Measurements from ENCODE around the gene CXCR6.

The CXCR6 gene

DNA sequence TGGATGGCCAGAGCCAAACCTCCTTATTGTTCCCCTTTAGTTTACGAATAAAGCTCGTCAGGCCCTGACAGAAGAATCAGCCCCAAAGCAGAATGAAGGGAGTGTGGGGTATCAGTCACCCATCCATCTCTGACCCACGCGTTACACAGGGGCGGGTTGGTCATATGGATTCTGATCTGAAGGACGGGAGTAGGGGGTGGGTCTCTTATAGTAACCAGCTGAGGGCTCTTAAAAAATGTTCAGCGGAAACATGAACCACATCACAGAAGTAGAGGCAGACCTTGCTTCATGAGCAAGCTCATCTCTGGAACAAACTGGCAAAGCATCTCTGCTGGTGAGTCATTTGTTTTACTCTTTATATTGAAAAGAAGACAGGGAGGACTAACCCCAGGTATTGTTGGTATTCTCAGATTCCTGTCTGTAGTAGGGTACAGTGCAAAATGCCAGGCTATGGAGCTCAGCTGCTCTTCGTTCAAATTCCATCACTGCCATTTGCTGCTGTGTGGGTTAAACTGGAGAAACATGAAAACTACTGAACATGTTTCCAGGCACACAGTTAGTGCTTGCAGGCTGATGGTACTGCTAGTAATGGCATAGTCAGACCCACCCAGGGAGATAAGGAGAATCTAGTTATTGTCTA lies at the start of gene CXCR6:
CXCR6 (plus strand) TSS at position 258 of the 640 bp plus-strand sequence. CDS start 3,018 bp downstream, outside the sequence.
- peak; percentile 74 for DNase-seq (ENCODE audit: low spot score)

DNA sequence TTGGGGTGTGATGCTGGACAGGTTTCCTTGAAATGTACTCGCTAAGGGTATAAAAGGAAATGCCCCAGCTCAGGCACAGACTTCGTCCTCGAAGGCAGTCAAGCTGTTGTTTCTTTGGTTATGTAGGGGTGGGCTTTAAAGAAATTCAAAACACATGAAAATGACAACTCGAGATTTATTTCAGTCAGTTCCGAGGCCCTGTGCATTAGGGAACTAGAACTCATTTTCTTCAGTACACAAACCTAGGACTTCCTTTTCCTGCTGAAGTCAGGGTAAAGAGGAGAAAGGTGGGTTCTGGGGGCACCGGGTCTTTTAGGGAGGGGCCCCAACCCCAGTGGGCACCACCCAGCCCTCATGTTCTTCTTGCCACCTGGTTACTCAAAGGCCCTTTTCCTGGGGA lies 49.2 kb upstream of the CXCR6 start:
- no peak for DNase-seq (ENCODE audit: low spot score)

GRCh38 chr3:45895686-45896468 lies 47.4 kb upstream of the CXCR6 start:
- no peak for DNase-seq (ENCODE audit: low spot score)

DNA sequence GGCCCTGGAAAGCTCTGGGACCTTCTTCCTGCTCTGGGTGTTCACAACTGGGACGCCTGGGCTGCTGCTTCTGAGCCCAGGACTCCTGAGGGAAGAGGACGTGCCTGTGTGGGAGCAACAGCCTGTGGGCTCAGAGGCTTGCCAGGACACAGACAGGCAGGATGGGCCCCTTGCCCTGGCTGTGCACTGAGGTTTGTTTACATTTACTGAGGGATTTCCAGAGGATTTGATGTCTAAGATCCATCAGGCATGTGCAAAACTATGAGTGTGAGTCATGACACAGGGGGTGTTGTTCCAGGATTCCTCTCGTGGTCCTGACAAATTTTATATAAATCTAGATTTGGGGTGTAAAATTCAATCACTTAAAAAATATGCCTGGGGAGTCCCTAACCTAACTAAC lies 46.3 kb upstream of the CXCR6 start:
- no peak for DNase-seq (ENCODE audit: low spot score)

DNA sequence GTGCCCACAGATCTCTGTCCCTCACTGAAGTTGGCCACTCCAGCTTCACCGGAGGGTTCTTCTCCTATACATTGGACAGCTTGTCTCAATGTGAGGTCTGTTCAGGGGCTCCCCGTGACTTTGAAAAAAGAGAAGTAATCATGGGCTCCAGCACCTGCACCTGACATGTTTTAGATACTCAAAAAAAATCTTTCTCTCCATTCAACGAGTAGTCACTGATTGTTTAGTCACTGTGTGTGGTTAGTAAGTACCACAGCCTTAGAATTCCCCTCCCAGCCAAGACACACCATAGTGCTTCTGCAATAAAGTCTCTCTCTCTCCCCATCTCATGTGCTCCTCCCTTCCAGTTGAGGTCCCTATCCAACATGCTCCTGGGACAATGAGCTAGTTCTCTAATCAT lies 38.3 kb upstream of the CXCR6 start:
- no peak for DNase-seq (ENCODE audit: low spot score)

DNA sequence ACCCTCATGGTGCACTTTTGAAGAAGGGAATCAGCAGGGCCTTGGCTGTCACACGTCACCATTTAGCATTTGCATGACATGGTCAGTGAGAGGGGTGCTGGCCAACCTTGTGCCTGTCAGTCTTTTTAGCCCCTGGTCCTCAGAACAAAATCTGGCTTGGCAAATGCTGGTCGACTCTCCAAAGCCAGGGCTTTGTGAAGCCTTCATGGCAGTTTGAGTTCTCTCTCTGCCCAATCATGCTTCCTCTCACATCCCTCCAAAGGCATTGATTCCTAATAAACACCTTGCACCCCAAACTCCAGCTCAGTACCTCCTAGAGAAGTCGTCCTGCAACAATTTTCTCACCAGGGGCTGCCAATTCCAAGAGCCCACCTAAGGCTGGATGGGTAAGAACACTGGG lies 37.5 kb upstream of the CXCR6 start:
- DNase-seq (ENCODE audit: low spot score): no peak

GRCh38 chr3:45906681-45907407 lies 36.4 kb upstream of the CXCR6 start:
- DNase-seq (ENCODE audit: low spot score): no peak

- peak; percentile 43 for DNase-seq (ENCODE audit: low spot score)
Measured at GRCh38 chr3:45907769-45908705, 35.2 kb upstream of the CXCR6 start.

GRCh38 chr3:45908761-45909160 lies 34.5 kb upstream of the CXCR6 start:
- no peak for DNase-seq (ENCODE audit: low spot score)

GRCh38 chr3:45909542-45909941 lies 33.7 kb upstream of the CXCR6 start:
- DNase-seq (ENCODE audit: low spot score): no peak

GRCh38 chr3:45910892-45911291 lies 32.4 kb upstream of the CXCR6 start:
- DNase-seq (ENCODE audit: low spot score): no peak

DNA sequence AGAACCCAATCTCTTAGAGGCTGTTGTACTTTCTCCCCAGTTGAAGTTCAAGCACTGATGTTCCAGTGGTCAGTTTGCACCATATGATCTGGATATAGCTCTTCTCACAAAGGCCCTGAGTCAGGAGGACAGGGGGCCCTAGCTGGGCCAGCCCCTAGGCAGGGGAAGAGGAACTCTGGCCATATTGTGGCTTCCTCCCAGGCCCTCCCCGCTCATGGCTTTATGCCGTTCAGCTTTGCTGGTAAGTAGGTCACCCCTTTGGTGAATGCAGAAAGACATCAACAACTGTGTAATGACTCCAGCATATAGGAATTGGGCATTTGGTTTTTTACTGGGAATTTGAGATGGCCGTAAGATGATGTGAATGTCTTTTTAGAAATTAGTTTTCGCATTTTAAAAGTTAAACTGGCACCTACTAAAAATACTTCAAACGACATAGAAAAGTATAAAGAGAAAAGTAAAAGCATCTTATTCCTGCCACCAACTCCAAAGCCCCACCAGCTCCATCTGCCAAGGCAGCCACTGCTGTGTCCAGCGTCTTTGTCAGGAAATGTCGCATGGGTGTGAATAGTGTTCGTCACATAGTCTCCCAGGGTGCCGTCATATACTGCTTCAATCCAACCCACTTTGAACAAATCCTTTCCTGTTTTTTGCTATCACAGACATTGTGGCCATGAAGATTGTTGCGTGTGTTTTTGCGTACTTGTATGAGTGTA lies 31.6 kb upstream of the CXCR6 start:
- DNase-seq (ENCODE audit: low spot score): no peak

DNA sequence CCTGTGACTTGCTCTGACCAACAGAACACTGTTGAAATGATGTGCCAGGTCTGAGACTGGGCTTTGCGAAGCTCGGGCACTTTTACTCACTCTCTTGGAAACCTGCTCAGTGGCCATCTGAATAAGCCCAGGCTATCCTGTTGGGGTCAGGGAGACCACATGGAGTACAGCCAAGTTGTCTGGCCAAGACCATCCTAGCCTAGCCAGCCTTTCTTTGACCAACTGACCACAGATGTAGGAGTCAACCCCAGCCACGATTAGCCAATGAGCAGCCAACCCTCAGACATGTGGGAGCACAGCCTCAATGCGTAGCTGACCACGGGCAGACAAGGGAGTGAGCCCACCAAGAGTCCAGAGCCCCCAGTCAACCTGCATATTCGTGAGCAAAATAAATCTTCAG lies 30.8 kb upstream of the CXCR6 start:
- no peak for DNase-seq (ENCODE audit: low spot score)

DNA sequence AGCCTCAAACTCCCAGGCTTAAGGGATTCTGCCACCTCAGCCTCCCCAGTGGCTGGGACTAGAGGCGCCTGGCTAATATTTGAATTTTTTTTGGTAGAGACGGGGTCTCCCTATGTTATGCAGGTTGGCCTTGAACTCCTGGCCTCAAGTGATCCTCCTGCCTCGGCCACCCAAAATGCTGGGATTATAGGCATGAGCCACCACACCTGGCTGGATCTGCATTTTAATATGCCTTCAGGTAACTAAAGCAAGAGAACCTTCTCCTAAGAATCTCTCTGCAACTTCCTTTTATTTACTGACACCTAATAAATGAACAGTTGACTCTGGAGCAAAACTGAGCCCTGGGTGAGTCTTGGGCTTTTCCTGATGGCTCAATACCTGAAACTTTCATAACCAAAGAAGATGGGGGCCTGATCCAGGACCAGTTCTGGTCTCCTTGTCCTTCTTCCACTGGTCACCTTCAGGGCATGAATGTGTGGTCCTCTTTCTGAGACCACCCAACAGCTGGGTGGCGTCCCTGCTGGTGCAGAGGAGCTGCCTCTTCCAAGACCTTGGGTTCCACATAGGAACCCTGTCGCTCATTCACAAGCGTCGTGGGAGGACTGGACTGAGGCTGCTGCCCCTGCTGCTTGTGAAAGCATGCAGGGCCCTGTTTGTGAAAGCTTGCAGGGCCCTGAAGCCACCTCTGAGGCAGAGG lies 28.8 kb upstream of the CXCR6 start:
- no peak for DNase-seq (ENCODE audit: low spot score)

DNA sequence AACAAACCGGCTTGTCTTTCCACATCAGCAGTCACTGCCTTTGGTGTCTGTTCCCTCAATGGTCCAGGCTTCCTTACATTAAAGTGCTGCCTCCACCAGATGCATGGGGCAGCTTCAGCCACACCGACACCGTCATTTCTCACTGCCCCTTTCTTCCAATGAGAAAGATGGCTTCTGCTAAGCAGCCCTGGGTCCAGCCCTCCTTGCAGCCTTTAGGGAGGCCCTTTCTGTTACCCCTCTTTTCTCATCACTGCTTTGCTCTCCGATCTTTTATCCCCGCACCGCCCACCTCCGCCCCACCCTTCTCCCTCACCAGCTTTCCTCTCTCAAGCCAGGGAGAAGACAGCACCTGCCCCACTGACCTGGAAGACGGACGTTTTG lies 28.2 kb upstream of the CXCR6 start:
- no peak for DNase-seq (ENCODE audit: low spot score)

DNA sequence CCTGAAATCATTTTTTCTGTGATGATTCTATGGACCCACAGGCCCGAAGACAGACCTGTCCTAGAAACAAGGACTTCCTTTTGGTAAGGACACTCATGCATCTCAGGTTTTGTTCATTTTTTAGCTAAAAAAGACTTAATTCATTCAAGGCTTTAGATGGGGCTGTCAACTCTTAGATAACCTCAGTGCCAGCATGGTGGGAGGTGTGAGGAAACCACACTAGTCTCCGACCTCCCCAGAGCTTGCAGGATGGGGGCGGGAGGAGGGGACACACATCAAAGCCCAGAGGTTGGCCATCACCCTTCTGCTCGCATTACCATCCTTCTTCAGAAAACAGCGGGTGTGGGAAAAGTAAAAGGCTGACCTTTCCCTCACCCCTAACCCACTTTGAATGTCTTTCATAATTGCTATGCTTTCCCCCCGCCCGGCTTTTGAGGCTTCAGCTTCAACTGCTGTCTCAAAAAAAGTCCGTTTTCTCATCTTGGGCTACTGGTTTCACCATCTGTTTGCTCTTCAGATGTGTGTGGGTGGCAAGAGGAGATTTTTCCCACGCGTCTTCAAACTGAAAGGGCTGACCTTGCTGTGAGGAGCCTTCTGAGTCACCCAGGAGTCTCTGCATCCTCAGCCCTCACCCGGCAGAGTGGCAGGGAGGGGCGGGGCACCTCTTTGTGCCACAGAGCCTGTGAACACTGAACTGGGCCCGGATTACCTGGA lies 27.6 kb upstream of the CXCR6 start:
- DNase-seq (ENCODE audit: low spot score): peak; percentile 67

DNA sequence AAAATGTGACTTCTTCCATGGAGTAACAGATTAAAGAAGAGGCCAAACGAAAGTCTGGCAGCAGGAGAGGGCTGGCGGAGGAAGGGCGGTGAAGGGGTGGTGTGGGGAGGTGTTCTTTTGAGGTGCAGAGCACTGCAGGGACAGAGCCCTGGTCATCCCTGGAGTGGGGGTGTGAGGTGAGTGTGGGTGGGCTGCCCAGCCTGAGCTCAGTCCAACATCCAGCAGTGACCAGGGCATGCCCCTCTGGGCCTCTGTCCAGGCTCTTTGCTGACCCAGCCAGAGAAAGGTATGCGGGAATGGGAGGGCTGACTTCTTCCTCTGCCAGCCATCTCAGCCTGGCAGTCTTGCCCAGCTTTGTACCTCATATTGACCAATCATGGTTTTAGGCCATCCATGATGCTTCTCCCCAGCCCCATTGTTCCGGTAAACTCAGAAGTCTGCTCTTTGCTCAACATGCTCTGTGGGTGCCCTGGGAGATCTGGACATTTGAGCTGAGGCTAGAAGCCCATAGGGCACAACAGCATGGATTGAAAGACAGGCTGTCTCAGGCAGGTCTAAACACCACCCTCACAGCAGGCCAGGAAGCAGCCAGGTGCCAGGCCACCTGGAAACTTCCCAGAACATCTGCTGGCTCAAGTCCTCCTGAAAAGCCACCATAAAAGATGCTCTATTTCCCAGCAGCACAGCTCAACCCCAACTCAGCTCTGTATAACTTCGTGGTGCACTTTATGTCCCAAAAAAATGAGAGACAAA lies 25.9 kb upstream of the CXCR6 start:
- no peak for DNase-seq (ENCODE audit: low spot score)

GRCh38 chr3:45921158-45922038 lies 21.9 kb upstream of the CXCR6 start:
- no peak for DNase-seq (ENCODE audit: low spot score)

DNA sequence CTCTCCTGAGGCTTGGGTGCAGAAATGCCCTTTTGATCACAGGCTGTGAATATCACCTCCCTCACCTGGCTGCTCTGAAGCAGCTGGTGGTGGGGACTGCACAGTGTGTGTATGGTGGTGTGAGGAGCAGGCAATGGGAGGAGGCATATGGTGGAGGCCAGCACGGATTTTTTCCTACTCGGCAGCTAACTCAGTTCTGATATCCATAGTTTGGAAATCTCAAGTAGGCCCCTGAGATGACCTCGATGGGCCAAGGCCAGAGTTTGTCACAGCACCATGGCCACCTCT lies 21.3 kb upstream of the CXCR6 start:
- no peak for DNase-seq (ENCODE audit: low spot score)
